HL-60 (cell line): ENCODE measurements around the gene PDCL2.

Source experiments
- CTCF ChIP-seq: IDR thresholded peaks from one replicate; pipeline ENCODE4 v1.5.1; 2011; ENCODE audit warnings: low read length, control low read depth, inconsistent platforms; ENCODE audit not compliant: insufficient read depth
- REST ChIP-seq: IDR thresholded peaks from 2 replicates; pipeline ENCODE4 v1.6.1; 2012; ENCODE audit warnings: low read depth; ENCODE audit not compliant: insufficient replicate concordance

- no peak for TF ChIP-seq CTCF
- no peak for TF ChIP-seq REST
Observed at GRCh38 chr4:55546506-55546755, 45.6 kb downstream of the PDCL2 start.
